SK-N-SH (cell line): ENCODE results near the gene CDKAL1. TPM values are rescaled to one million over a fixed set of nuclear protein-coding genes. Genes with fewer than 3 reads are reported as not detected.

Source experiments
- CTCF ChIA-PET: fragments of 300-600, 350-600 bp; formaldehyde crosslinking; extraction: SDS; loops from one replicate; lab custom pipeline; 2021; lab: Yijun Ruan, JAX
- POLR2A ChIA-PET: fragments of 350-600 bp; sonication (Branson Sonifier 250); formaldehyde crosslinking; extraction: SDS; loops from one replicate; lab custom pipeline; 2020; ENCODE audit warnings: antibody characterized with exemption, inconsistent platforms; lab: Yijun Ruan, JAX
- DNase-seq: peaks from one replicate; pipeline ENCODE4 v3.0.0; 2012
- H2AFZ ChIP-seq: fragments of 200-600 bp; sonication (generic); 2 replicates; pipeline ENCODE4 v1.8.1; 2016; ENCODE audit warnings: antibody characterized with exemption, mild to moderate bottlenecking, low read depth
- H3F3A ChIP-seq: fragments of 200-600 bp; sonication (generic); replicated peaks from 2 replicates; pipeline ENCODE3; 2016; ENCODE audit warnings: antibody characterized with exemption, mild to moderate bottlenecking; ENCODE audit not compliant: insufficient read depth
- H3K27ac ChIP-seq, 2 experiments: fragments of 200-500 bp in 1 of 2; fragments of 200-600 bp in 1 of 2; sonication (Bioruptor generic) in 1 of 2; sonication (generic), shearing (Covaris generic) in 1 of 2; 2 replicates each; pipeline versions ENCODE4 v1.5.1 to v1.6.1; 2014 to 2016; ENCODE audit warnings: low read depth in 2 of 2, inconsistent platforms in 1 of 2, low read length in 1 of 2, mild to moderate bottlenecking in 1 of 2, mixed read lengths in 1 of 2
- H3K27me3 ChIP-seq: fragments of 200-600 bp; sonication (generic), shearing (Covaris generic); 2 replicates; pipeline ENCODE4 v1.6.1; 2016; ENCODE audit warnings: mixed run types; ENCODE audit not compliant: insufficient read depth
- H3K36me3 ChIP-seq, 2 experiments: fragments of 200-500 bp in 1 of 2; fragments of 200-600 bp in 1 of 2; sonication (Bioruptor generic) in 1 of 2; sonication (generic) in 1 of 2; replicated peaks in 1 of 2; 2 replicates each; pipeline versions ENCODE3 to v1.5.1; 2014 to 2016; ENCODE audit warnings: low read length in 1 of 2, mild to moderate bottlenecking in 1 of 2; ENCODE audit not compliant: insufficient read depth in 2 of 2, control insufficient read depth in 1 of 2
- H3K4me1 ChIP-seq, 2 experiments: fragments of 200-500 bp in 1 of 2; fragments of 200-600 bp in 1 of 2; sonication (Bioruptor generic) in 1 of 2; sonication (generic), shearing (Covaris generic) in 1 of 2; 2 replicates each; pipeline versions ENCODE4 v1.5.1 to v1.6.1; 2014 to 2016; ENCODE audit warnings: low read depth in 1 of 2, low read length in 1 of 2, mixed run types in 1 of 2; ENCODE audit not compliant: insufficient read depth in 2 of 2, control insufficient read depth in 1 of 2
- H3K4me2 ChIP-seq: fragments of 200-600 bp; sonication (generic), shearing (Covaris generic); 2 replicates; pipeline ENCODE4 v1.6.1; 2017; ENCODE audit warnings: mixed run types
- H3K4me3 ChIP-seq, 2 experiments: fragments of 200-500 bp in 1 of 2; fragments of 200-600 bp in 1 of 2; sonication (Bioruptor generic) in 1 of 2; sonication (generic), shearing (Covaris generic) in 1 of 2; 2 replicates each; pipeline versions ENCODE4 v1.5.1 to v1.8.1; 2014 to 2016; ENCODE audit warnings: low read depth in 2 of 2, inconsistent platforms in 1 of 2, low read length in 1 of 2, mild to moderate bottlenecking in 1 of 2, mixed read lengths in 1 of 2, moderate library complexity in 1 of 2
- H3K79me2 ChIP-seq: fragments of 200-600 bp; sonication (generic); 2 replicates; pipeline ENCODE4 v1.8.1; 2017; ENCODE audit warnings: mild to moderate bottlenecking; ENCODE audit not compliant: insufficient read depth
- H3K9ac ChIP-seq: fragments of 200-600 bp; sonication (generic); 2 replicates; pipeline ENCODE4 v1.6.1; 2017; ENCODE audit warnings: mixed run types
- H3K9me2 ChIP-seq: fragments of 200-600 bp; sonication (generic); 2 replicates; pipeline ENCODE4 v1.6.1; 2017; ENCODE audit warnings: mixed run types
- H3K9me3 ChIP-seq: fragments of 200-600 bp; sonication (generic); 2 replicates; pipeline ENCODE4 v1.6.1; 2017; ENCODE audit warnings: mixed run types, mild to moderate bottlenecking, moderate library complexity
- H4K20me1 ChIP-seq: fragments of 200-600 bp; sonication (generic); 2 replicates; pipeline ENCODE4 v1.6.1; 2017; ENCODE audit warnings: mild to moderate bottlenecking, mixed run types; ENCODE audit not compliant: insufficient read depth
- CTCF ChIP-seq: fragments of 200-600 bp; sonication (generic); IDR thresholded peaks from 2 replicates; pipeline ENCODE4 v1.6.1; 2017; ENCODE audit warnings: antibody characterized with exemption, mild to moderate bottlenecking, moderate library complexity
- EP300 ChIP-seq, 2 experiments: IDR thresholded peaks; 2 replicates each; pipeline versions ENCODE4 v1.4.0 to v1.6.1; 2012; ENCODE audit warnings: borderline replicate concordance in 1 of 2, low read depth in 1 of 2, low read length in 1 of 2
- FOXJ3 ChIP-seq: sonication (generic); formaldehyde crosslinking; IDR thresholded peaks from 2 replicates; pipeline ENCODE4 v1.5.1; 2020; ENCODE audit warnings: mild to moderate bottlenecking, missing genetic modification reagents
- FOXM1 ChIP-seq: IDR thresholded peaks from 2 replicates; pipeline ENCODE4 v1.4.0; 2012; ENCODE audit warnings: low read depth, mild to moderate bottlenecking
- GABPA ChIP-seq: IDR thresholded peaks from 2 replicates; pipeline ENCODE4 v1.4.0; 2012; ENCODE audit warnings: low read depth, mild to moderate bottlenecking
- GATA2 ChIP-seq: sonication (generic); formaldehyde crosslinking; IDR thresholded peaks from 2 replicates; pipeline ENCODE4 v1.5.0; 2020; ENCODE audit warnings: mild to moderate bottlenecking, missing genetic modification reagents
- MAX ChIP-seq: IDR thresholded peaks from 2 replicates; pipeline ENCODE4 v1.4.0; 2012; ENCODE audit warnings: low read depth
- MXI1 ChIP-seq: IDR thresholded peaks from 2 replicates; pipeline ENCODE4 v1.6.1; 2012; ENCODE audit warnings: mild to moderate bottlenecking, low read depth, low read length, improper control_type of control experiment
- NFIC ChIP-seq: IDR thresholded peaks from 2 replicates; pipeline ENCODE4 v1.4.0; 2012; ENCODE audit warnings: borderline replicate concordance
- NRF1 ChIP-seq: IDR thresholded peaks from 2 replicates; pipeline ENCODE4 v1.6.1; 2012; ENCODE audit warnings: low read depth, mild to moderate bottlenecking, low read length
- SIN3A ChIP-seq: IDR thresholded peaks from 2 replicates; pipeline ENCODE4 v1.6.1; 2012; ENCODE audit warnings: low read depth, mild to moderate bottlenecking, low read length, moderate library complexity, borderline replicate concordance
- SMC3 ChIP-seq: IDR thresholded peaks from 2 replicates; pipeline ENCODE4 v1.6.1; 2012; ENCODE audit warnings: low read depth, low read length, improper control_type of control experiment
- TCF12 ChIP-seq: IDR thresholded peaks from 2 replicates; pipeline ENCODE4 v1.4.0; 2012
- YY1 ChIP-seq: IDR thresholded peaks from 2 replicates; pipeline ENCODE4 v1.4.0; 2012; ENCODE audit warnings: low read depth, mild to moderate bottlenecking
- ZBTB33 ChIP-seq: IDR thresholded peaks from 2 replicates; pipeline ENCODE4 v1.4.0; 2012; ENCODE audit warnings: low read depth, borderline replicate concordance
- WGBS: methylation state at CpG from one replicate; pipeline ENCODE4 v1.1.6; 2017; ENCODE audit warnings: low lambda C conversion rate; 5-methylcytosine and 5-hydroxymethylcytosine counted together
- polyA plus RNA-seq, 3 experiments: library from polyadenylated mRNA; depleted of rRNA; stranded (reverse); fragments of >200 nt; gene quantifications; 2 replicates each; pipeline ENCODE4 v1.2.3, GENCODE V29; 2012
- TF ChIP-seq, protein P1 (sequence below): IDR thresholded peaks from 2 replicates; pipeline ENCODE4 v1.4.0; 2012; ENCODE audit warnings: low read depth, borderline replicate concordance

The CDKAL1 gene
- polyA plus RNA-seq, 1 of the 3 experiments (the other 2 are of a cell fraction), result 2.6 TPM

DNA sequence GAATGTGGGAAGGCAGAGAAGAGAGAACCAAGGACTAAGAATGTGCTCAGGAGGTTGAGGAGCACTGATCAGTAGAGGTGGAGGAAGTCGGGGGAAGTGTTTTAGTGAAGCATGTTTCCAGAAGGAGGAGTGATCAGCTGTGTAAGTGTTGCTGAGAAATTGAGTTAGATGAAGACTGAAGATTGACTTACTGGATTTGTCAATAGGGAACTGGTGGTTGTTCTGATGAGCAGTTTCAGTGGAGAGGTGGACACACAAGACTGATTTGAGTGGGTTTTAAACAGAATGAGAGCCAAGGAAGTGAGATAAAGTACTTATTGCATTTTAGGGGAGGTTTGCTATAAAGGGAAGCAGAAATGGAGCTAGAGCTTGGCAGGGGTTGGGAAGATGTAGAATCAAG lies 182.6 kb downstream of the CDKAL1 start:
- H3K27ac ChIP-seq, result no peak overlapping the region
- no peak overlapping the region for H3K4me2 ChIP-seq
- no peak overlapping the region for H3K9ac ChIP-seq
- CTCF ChIA-PET, result no interaction called here
- no peak overlapping the region for H3K4me3 ChIP-seq
- peaks cover 3% of the 10 kb centered on the region for H3F3A ChIP-seq
- H3K36me3 ChIP-seq, result peaks cover 0 to 11% of the 10 kb centered on the region in 2 experiments
- H2AFZ ChIP-seq, result no peak overlapping the region
- POLR2A ChIA-PET, result no interaction called here
- no peaks in the 10 kb centered on the region for H3K79me2 ChIP-seq
- no peaks in the 10 kb centered on the region for H3K9me2 ChIP-seq
- no peaks in the 10 kb centered on the region for H4K20me1 ChIP-seq
- no peak for TF ChIP-seq SMC3
- no peak for TF ChIP-seq TCF12
- no peak for TF ChIP-seq ZBTB33
- no peak for TF ChIP-seq EP300 (IDR thresholded peaks at IDR 0.05; ENCODE audit: borderline replicate concordance in 1 of 2, low read depth in 1 of 2, low read length in 1 of 2)
- TF ChIP-seq MXI1, result no peak
- TF ChIP-seq MAX, result no peak
- TF ChIP-seq, protein P1, sequence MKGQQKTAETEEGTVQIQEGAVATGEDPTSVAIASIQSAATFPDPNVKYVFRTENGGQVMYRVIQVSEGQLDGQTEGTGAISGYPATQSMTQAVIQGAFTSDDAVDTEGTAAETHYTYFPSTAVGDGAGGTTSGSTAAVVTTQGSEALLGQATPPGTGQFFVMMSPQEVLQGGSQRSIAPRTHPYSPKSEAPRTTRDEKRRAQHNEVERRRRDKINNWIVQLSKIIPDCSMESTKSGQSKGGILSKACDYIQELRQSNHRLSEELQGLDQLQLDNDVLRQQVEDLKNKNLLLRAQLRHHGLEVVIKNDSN, result no peak
- no peak for TF ChIP-seq CTCF
- TF ChIP-seq FOXJ3 (CRISPR knock-in tag), result no peak
- no peak for TF ChIP-seq NRF1
- TF ChIP-seq FOXM1, result no peak
- no peak for TF ChIP-seq GATA2 (CRISPR knock-in tag)
- TF ChIP-seq GABPA, result no peak
- no peak for TF ChIP-seq SIN3A
- TF ChIP-seq YY1, result no peak
- no peak for TF ChIP-seq NFIC
- peaks cover 0 to 1% of the 10 kb centered on the region in 2 experiments; a peak in 1 of 4 replicates for H3K4me1 ChIP-seq
- no peaks in the 10 kb centered on the region for H3K9me3 ChIP-seq
- no peaks in the 10 kb centered on the region for H3K27me3 ChIP-seq
- WGBS, result 88% methylated on average over 1 of the region's 1 CpG
- DNase-seq, result no peak
